M059J (cell line): ENCODE data around the gene RNGTT. TPM values are rescaled to one million over a fixed set of nuclear protein-coding genes. Genes with fewer than 3 reads are reported as not detected.
"Not testable (repeated sequence)": the region's sequence is repeated elsewhere in the genome, so short reads cannot be mapped to it uniquely, and the experiment has no call there.

ENCODE experiments used
- DNase-seq: peaks from one replicate; pipeline ENCODE4 v3.0.0-alpha.2; 2012; ENCODE audit warnings: low read depth
- total RNA-seq: library from RNA; depleted of rRNA; stranded (reverse); fragments of >200 nt; shearing (Covaris generic); gene quantifications from 2 replicates; pipeline ENCODE4 v1.2.3, GENCODE V29; 2014; rRNA removed

Gene RNGTT
- 14.3 and 21.7 TPM in 2 replicates for total RNA-seq

- DNase-seq, result peak; percentile 96
Measured at GRCh38 chr6:88963139-88964090, at the start of gene RNGTT. TSS of gene RNGTT (minus strand) at chr6:88963618. CDS start at chr6:88963409, 209 bp downstream.

DNA sequence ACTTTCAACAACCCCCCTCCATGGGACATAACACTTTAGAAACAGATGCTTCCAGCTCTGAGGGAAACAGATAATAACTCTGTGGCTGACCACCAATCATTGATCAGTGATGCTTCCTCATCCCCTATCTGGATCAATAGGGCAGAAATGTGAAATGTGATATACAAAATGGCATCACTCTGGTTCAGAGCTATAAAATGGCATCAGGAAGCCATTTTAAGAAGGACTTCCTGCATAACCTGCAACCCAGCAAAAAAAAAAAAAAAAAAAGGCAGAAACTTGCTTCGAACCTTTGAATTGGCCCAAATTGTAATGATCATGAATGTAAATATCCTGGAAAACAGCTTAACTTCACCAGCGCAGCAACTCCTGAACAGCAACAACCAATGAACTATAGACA lies 48.0 kb upstream of the RNGTT start:
- DNase-seq, result no peak

GRCh38 chr6:89010825-89011224 lies 47.4 kb upstream of the RNGTT start:
- no peak for DNase-seq

DNA sequence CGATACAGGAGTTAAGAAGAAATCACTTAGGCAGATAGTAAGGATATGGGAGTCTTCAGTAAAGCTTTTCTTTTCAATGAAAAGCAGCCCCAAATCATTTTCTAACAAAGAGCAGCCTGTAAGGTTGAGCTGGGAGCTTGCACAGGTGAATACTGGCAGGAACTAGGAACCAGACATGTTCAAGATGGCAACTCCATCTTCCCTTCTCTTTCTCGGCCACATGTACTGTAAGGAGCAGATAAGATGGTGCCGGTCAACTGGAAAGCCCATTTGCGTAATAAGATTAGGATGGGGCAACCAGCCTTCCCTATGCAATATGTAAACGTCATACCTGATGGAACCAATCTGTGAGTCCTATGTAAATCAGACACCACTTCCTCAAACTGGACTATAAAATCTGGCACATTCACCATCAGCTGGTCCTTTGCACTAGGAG lies 46.2 kb upstream of the RNGTT start:
- no peak for DNase-seq

- no peak for DNase-seq
Measured at GRCh38 chr6:89008815-89009374, 45.5 kb upstream of the RNGTT start.

GRCh38 chr6:89008001-89008814 lies 44.8 kb upstream of the RNGTT start:
- DNase-seq, result peak; percentile 23

DNA sequence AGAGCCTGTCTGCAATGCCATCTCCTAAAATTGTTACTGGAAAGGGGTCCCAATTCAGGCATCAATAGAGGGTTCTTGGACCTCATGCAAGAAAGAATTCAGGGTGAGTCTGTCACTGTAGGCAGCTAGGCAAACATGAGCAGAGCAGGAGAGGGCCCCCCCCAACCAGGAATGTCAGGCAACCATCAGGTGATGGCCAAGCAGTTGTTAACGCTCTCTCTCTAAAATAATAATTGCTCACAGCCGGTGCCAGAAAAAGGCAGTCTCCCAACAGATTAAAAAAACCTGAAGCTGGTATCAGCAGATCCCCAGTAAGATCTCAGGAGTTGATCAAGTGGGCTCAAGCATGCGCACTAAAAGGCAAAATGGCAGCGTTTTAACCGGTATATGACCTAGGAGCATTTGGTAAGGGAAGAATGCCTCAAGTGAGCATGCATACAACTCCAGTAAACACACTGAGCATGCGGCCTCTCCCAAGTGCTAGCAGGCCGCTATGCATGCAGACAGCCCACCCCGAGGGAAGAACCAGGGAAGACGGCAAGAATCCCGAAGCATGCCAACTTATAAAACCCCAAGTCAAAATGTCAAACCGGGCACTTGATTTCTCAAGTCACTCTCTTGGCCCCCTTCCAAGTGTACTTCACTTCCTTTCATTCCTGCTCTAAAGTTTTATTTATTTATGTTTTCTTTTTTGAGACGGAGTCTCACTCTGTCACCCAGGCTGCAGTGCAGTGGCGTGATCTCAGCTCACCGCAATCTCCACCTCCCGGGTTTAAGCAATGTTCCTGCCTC lies 44.0 kb upstream of the RNGTT start:
- DNase-seq, result peak; percentile 76

- no peak for DNase-seq
Measured at GRCh38 chr6:89002523-89002922, 39.1 kb upstream of the RNGTT start.

- no peak for DNase-seq
Measured at GRCh38 chr6:88997327-88997726, 33.9 kb upstream of the RNGTT start.

DNA sequence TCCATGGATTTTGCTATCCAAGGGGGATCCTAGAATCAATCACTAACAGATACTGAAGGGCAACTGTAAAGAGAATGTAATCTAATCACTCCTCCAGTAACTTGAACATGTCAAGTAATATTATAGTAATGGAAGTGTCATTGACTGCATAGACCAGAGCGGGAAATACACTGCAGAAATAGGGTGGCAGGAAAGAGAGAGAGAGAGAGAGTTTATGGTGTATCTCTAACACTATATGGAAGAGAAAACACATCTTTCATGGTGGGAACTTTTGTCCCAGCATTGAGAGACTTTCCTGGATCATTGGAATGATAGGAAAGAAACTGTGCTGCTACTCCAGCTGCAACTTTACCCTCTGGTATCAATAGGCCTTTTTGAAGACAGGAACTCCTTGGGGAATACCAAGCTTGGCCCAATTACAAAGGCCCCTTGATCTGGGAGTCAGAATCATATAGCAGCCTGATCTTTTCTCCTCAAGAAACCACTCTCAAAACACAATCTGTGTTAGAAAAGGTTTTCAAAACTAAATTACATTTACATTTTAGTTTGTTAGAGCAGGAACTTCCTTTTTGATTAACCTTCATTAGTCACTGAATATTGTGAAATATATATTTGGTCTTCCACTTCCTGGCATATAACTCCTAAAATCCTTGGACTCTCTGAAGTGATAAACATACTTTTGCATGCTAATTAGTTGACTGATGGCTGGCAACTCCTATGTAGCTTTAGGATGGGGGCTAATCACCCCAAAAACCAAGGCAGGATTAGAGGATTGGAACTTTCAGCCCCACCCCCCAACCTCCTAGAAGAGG lies 29.5 kb upstream of the RNGTT start:
- no peak for DNase-seq

DNA sequence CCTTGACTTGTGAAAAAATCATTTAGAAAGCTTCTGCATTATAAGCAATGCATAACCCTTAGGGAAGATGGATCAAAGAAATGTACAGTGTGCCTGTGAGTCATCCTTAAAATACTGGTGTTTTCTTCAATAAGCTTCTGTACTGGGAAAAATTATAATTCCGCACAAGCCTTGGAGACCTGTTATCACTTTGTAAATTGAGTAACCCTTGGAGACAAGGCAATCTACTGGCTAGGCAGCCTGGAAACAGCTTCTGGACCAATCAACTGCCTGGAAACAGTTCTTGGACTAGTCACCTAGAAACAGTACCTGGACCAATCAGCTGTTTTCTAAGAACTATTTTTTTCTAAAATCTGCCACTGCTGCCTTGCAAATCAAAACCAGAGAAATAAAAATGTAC lies 25.8 kb upstream of the RNGTT start:
- no peak for DNase-seq

- DNase-seq, result no peak
Measured at GRCh38 chr6:88987922-88988321, 24.5 kb upstream of the RNGTT start.

GRCh38 chr6:88985901-88986300 lies 22.5 kb upstream of the RNGTT start:
- DNase-seq, result no peak

GRCh38 chr6:88984606-88985005 lies 21.2 kb upstream of the RNGTT start:
- no peak for DNase-seq

DNA sequence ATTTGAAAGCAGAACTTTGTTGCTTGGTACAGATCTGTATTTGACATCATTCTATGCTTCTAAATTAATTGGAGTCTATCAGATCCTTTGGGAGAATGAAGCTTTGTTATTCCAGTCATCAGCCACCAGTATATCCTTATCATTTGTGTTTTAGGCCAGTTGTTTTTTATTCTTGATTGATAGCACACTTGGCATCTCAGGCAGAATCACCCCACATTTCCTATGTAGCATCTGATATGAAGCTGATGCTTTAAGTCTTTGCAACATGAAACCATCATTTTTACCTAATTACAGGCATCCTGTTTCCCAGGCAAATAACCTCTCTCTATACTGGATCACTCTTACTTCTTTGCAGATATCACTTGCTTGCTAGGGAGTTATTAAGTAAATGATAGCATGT lies 20.7 kb upstream of the RNGTT start:
- DNase-seq, result no peak

DNA sequence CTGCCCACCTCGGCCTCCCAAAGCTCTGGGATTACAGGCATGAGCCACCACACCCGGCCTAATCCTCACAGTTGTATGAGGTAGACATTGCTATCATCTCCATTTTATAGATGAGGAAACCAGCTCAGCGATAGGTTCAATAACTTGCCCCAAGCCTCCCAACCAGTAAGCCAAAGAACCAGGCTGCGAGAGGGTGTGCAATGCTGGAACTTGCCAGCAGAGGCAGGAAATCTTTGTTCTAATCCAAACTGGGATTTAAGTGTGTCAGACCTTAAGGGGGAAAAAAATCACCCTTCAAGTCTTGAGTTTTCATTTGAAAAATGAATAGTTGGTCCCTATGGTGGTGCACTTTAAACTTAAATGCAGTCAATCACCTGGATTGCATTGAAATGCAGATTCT lies 20.1 kb upstream of the RNGTT start:
- peak; percentile 9 for DNase-seq

DNA sequence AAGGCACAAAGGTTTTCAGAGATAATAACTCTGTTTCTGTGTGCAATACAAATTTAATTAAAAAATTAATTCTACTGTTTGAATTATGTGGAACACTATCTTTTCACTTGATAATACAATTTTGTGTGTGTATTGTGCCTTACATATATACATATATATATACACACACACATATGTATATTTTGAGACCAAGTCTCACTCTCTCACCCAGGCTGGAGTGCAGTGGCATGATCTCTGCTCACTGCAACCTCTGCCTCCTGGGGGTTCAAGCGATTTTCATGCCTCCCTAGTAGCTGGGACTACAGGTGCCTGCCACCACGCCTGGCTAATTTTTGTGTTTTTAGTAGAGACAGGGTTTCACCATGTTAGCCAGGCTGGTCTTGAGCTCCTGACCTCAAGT lies 19.7 kb upstream of the RNGTT start:
- DNase-seq, result not testable (repeated sequence)

DNA sequence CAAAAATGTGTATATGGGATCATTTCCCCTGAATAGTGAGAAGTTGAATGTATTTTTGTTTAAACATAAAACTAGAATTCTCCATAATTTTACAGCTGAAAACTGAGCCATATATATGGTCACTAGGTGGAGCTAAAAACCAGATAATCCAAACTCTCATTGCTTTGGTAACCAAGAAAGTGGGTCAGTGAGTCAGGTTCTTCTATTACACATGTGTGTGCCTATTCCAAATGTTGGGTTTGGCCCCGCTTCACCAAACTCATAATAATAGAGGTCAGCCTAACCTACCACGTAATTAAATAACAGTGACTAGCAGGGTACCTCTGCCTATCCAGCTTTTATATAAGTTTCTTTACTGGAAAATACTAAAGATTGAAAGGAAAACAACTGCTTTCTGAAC lies 19.3 kb upstream of the RNGTT start:
- DNase-seq, result peak; percentile 69

GRCh38 chr6:88975369-88975768 lies 12.0 kb upstream of the RNGTT start:
- DNase-seq, result no peak
